GM12891 (cell line): ENCODE data around the gene CALN1.

Experiments used
- POLR2A ChIP-seq: IDR thresholded peaks from 2 replicates; pipeline ENCODE4 v1.6.1; 2011; ENCODE audit warnings: low read depth, low read length, control low read depth
- POLR2AphosphoS5 ChIP-seq: IDR thresholded peaks from 2 replicates; pipeline ENCODE4 v1.6.1; 2011; ENCODE audit warnings: low read depth, low read length, control low read depth
- TAF1 ChIP-seq: IDR thresholded peaks from 2 replicates; pipeline ENCODE4 v1.6.1; 2011; ENCODE audit warnings: low read depth, low read length, control low read depth

DNA sequence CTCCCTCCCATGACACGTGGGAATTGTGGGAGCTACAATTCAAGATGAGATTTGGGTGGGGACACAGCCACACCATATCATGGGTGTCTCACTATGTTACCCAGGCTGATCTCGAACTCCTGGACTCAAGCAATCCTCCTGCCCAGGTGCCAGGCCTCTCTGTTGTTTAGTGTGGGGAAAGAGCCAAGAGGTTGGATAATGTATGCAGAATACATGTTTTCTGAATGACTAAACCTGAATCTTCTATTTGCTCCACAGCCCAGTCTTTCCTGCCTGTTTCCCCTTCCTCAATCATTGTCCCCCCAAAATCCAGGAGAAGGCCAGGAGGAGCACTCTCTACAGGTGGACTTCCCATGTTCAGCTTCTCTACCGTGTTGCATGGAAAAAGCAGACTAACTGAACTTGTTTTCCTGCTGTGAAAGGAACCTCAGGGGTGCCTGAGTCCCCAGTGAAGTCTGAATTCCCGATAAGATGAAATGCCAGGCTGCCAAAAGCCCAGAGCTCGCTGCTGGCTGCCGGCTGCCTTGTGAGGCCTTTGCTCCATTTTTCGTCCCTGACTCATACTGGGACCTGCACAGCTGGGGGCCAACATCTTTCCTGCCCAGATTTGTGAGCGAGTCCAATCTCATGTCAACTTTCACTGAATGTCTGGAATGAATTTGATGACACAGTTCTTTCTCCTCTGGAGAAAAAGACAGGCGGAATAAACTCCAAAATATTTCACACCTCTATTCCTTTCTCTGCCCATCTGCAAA is 588.0 kb downstream of the CALN1 start:
- TF ChIP-seq POLR2A (no peak), POLR2AphosphoS5 (no peak), TAF1 (no peak)
